Spleen (tissue), 11 donors: ENCODE measurements around the gene BTLA. TPM values are rescaled to one million over a fixed set of nuclear protein-coding genes. Genes with fewer than 3 reads are reported as not detected.
A peak's percentile ranks its signal among the peaks of the same experiment; 100 is the strongest.

Source experiments
- DNase-seq: peaks from one replicate; pipeline ENCODE4 v3.0.0-alpha.2; 2020
- H3K27ac ChIP-seq, 8 donors: fragments of 200-600 bp; sonication (generic) in 7 of 8; 1 replicate in 4 of 8; 2 replicates in 4 of 8; pipeline versions ENCODE4 v1.5.0 to v1.8.0; 2016 to 2021; ENCODE audit warnings: inconsistent platforms in 4 of 8, mild to moderate bottlenecking in 4 of 8, moderate library complexity in 1 of 8
- H3K27me3 ChIP-seq, 7 donors: fragments of 200-600 bp; sonication (generic) in 6 of 7; replicated peaks in 1 of 7; 1 replicate in 4 of 7; 2 replicates in 3 of 7; pipeline versions ENCODE4 v1.5.0 to v1.8.0; 2016 to 2021; ENCODE audit warnings: inconsistent platforms in 3 of 7, mild to moderate bottlenecking in 1 of 7
- H3K36me3 ChIP-seq, 6 donors: fragments of 200-600 bp; sonication (generic) in 5 of 6; 1 replicate in 4 of 6; 2 replicates in 2 of 6; pipeline versions ENCODE4 v1.5.0 to v1.8.0; 2016 to 2021; ENCODE audit warnings: inconsistent platforms in 2 of 6
- H3K4me1 ChIP-seq, 6 donors: fragments of 200-600 bp; sonication (generic) in 5 of 6; 1 replicate in 3 of 6; 2 replicates in 3 of 6; pipeline versions ENCODE4 v1.5.0 to v1.8.0; 2016 to 2021; ENCODE audit warnings: inconsistent platforms in 3 of 6
- H3K4me3 ChIP-seq, 8 donors: fragments of 200-600 bp; sonication (generic) in 7 of 8; 1 replicate in 4 of 8; 2 replicates in 4 of 8; pipeline versions ENCODE4 v1.5.0 to v1.8.0; 2016 to 2021; ENCODE audit warnings: inconsistent platforms in 4 of 8, mild to moderate bottlenecking in 4 of 8, moderate library complexity in 2 of 8
- H3K9me3 ChIP-seq, 8 donors: fragments of 200-600 bp; sonication (generic) in 7 of 8; 1 replicate in 4 of 8; 2 replicates in 4 of 8; pipeline versions ENCODE4 v1.5.0 to v1.8.0; 2016 to 2021; ENCODE audit warnings: inconsistent platforms in 4 of 8
- CTCF ChIP-seq, 11 experiments: fragments of 200-600 bp in 7 of 11; fragments of 450-650 bp in 4 of 11; sonication (generic) in 4 of 11; IDR thresholded peaks in 8 of 11; conservative IDR thresholded peaks in 3 of 11; 1 replicate in 7 of 11; 2 replicates in 4 of 11; pipeline versions ENCODE4 v1.4.0 to v1.8.0; 2016 to 2021; ENCODE audit warnings: antibody characterized with exemption in 11 of 11, inconsistent platforms in 4 of 11, mild to moderate bottlenecking in 1 of 11
- POLR2A ChIP-seq, 3 donors: fragments of 450-650 bp; IDR thresholded peaks; one replicate each; pipeline ENCODE4 v1.5.1; 2017; ENCODE audit warnings: antibody characterized with exemption in 3 of 3, mild to moderate bottlenecking in 1 of 3
- POLR2AphosphoS5 ChIP-seq, 3 donors: sonication (generic); formaldehyde crosslinking; IDR thresholded peaks; one replicate each; pipeline ENCODE4 v1.5.1; 2017; ENCODE audit warnings: antibody characterized with exemption in 3 of 3
- WGBS, 5 donors: extraction: QIAGEN DNeasy Blood & Tissue Kit in 3 of 5; methylation state at CpG; one replicate each; pipeline versions ENCODE4 v1.1.5 to v1.1.7; 2013 to 2018; 5-methylcytosine and 5-hydroxymethylcytosine counted together
- intact Hi-C: fragments of 100-400 bp; cut with DNase I; formaldehyde crosslinking; loops from one replicate; pipeline ENCODE4 v1.15.0; 2023; ENCODE audit warnings: low total_unique reads
- polyA plus RNA-seq, 3 donors: library from polyadenylated mRNA; stranded (reverse); fragments of 200-250 nt; gene quantifications; one replicate each; pipeline ENCODE4 v1.2.1, GENCODE V29; 2013
- total RNA-seq, 7 donors: library from RNA; depleted of rRNA in 3 of 7; stranded (reverse); fragments of >200 nt in 3 of 7; fragmentation: NEBNext Ultra II Directional in 4 of 7; extraction: Animal tissue kit (Norgen Biotek cat#: 25700) in 4 of 7; gene quantifications; one replicate each; pipeline versions ENCODE4 v1.1.0 to v1.2.1, GENCODE V29; 2016 to 2021
- donor health status: healthy with polysubstance abuse.
- donor health status: DM: no; HTN: no; CAD: no; lungs with moderate emphysema.
- donor health status: DM: no; HTN: no; CAD: no.
- donor health status: Bipolar disorder and iron deficiency.
- donor health status: healthy.
- donor health status: DM: no; HTN: no; CAD: no.
- donor health status: DM: yes; HTN: yes; CAD: no.

The BTLA gene
- total and polyA plus RNA-seq, 10 donors: 12.8 to 46.0 (median 26.1) TPM

DNA sequence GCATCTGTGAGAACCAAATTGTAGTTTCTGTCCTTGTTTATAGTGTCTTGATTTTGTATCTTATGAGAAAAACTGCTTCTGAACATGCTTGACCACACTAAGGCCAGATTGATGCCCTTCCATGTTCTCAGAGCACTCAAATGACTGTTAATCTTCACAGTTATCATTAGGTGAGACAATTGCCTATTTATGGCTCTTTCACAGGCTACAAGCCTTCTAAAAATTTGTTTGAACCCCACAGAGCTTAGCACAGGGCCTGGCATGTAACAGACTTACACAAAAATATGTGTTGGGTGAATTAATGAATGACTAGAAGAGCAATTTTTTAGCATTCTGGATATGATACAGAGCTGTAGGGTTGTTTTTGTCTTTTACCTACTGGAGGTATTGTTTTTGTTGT is 43.1 kb downstream of the BTLA start:
- Histone ChIP-seq H3K9me3 (no peaks in the 10 kb centered on the region), H3K4me1 (peaks cover 0 to 33% (median 18%) of the 10 kb centered on the region in 6 donors), H3K27me3 (no peaks in the 10 kb centered on the region), H3K36me3 (no peaks in the 10 kb centered on the region), H3K4me3 (no peak overlapping the region), H3K27ac (peak overlapping the region in 1 of 8 donors; percentile 59)
- intact Hi-C loops: no loop called here
- DNase-seq: no peak
- TF ChIP-seq POLR2AphosphoS5 (IDR thresholded peaks at IDR 0.05) (no peak), POLR2A (IDR thresholded peaks at IDR 0.05) (no peak), CTCF (IDR thresholded peaks at IDR 0.05 in 8 of 11, conservative IDR thresholded peaks at IDR 0.05 in 3 of 11) (no peak)

- intact Hi-C loops: no loop called here
- Histone ChIP-seq H3K4me3 (no peak overlapping the region), H3K4me1 (peaks cover 0 to 19% (median 0%) of the 10 kb centered on the region in 6 donors), H3K27ac (no peak overlapping the region), H3K36me3 (no peaks in the 10 kb centered on the region), H3K9me3 (no peaks in the 10 kb centered on the region), H3K27me3 (no peaks in the 10 kb centered on the region)
- TF ChIP-seq POLR2A (IDR thresholded peaks at IDR 0.05): no peak
- no peak for TF ChIP-seq CTCF (IDR thresholded peaks at IDR 0.05 in 8 of 11, conservative IDR thresholded peaks at IDR 0.05 in 3 of 11)
- no peak for TF ChIP-seq POLR2AphosphoS5 (IDR thresholded peaks at IDR 0.05)
- no peak for DNase-seq
- 32 to 95% (median 92%) methylated on average over 1 of the region's 1 CpG for WGBS, 5 donors
These were observed 50.3 kb downstream of the BTLA start for GRCh38 chr3:112448939-112449338.

DNA sequence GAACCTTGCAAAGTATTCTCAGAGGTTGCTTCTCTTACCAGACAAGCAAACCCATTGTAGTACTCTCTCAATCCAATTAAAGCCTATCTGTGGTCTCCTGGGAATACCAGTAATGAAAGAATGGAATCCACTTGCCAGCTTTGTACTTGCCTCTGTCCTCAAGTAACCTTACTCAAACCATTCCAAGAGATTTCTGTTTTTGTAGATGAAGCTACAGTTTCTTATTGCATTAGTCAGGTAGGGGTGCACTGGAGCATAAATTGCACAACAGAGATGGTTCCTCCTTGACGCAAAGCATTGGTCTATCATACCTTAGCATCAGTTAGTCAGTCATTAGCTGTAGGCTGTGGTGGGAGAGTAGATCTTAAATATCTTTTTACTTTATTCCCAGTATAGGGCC is 52.9 kb downstream of the BTLA start:
- peaks cover 0 to 19% (median 0%) of the 10 kb centered on the region in 6 donors for H3K4me1 ChIP-seq
- DNase-seq: no peak
- TF ChIP-seq POLR2A (IDR thresholded peaks at IDR 0.05): no peak
- TF ChIP-seq CTCF (IDR thresholded peaks at IDR 0.05 in 8 of 11, conservative IDR thresholded peaks at IDR 0.05 in 3 of 11): no peak
- no peak for TF ChIP-seq POLR2AphosphoS5 (IDR thresholded peaks at IDR 0.05)
- no peaks in the 10 kb centered on the region for H3K27me3 ChIP-seq
- no peak overlapping the region for H3K4me3 ChIP-seq
- H3K27ac ChIP-seq: no peak overlapping the region
- intact Hi-C loops: no loop called here
- 32 to 75% (median 45%) methylated on average over 1 of the region's 1 CpG for WGBS, 5 donors
- no peaks in the 10 kb centered on the region for H3K36me3 ChIP-seq
- H3K9me3 ChIP-seq: no peaks in the 10 kb centered on the region

- no peak overlapping the region for H3K27ac ChIP-seq
- no peaks in the 10 kb centered on the region for H3K9me3 ChIP-seq
- no peaks in the 10 kb centered on the region for H3K27me3 ChIP-seq
- TF ChIP-seq CTCF (IDR thresholded peaks at IDR 0.05 in 8 of 11, conservative IDR thresholded peaks at IDR 0.05 in 3 of 11) (no peak), POLR2AphosphoS5 (IDR thresholded peaks at IDR 0.05) (no peak), POLR2A (IDR thresholded peaks at IDR 0.05) (no peak)
- no peak for DNase-seq
- H3K36me3 ChIP-seq: no peaks in the 10 kb centered on the region
- intact Hi-C loops: no loop called here
- peaks cover 0 to 19% (median 0%) of the 10 kb centered on the region in 6 donors for H3K4me1 ChIP-seq
- WGBS, 5 donors: 67 to 93% (median 76%) methylated on average over 2 of the region's 2 CpGs
- H3K4me3 ChIP-seq: no peak overlapping the region
These were observed 53.4 kb downstream of the BTLA start for GRCh38 chr3:112445839-112446238.
